H9 (cell line): ENCODE data around the gene CPNE7. TPM values are rescaled to one million over a fixed set of nuclear protein-coding genes. Genes with fewer than 3 reads are reported as not detected.

Experiments
- DNase-seq: peaks from one replicate; pipeline ENCODE4 v3.0.0-alpha.2; 2017
- H2AFZ ChIP-seq: one replicate; pipeline ENCODE4 v1.6.1; 2013; ENCODE audit warnings: mild to moderate bottlenecking, low read length, control low read depth, moderate library complexity
- H2AK5ac ChIP-seq: 2 replicates; pipeline ENCODE4 v1.6.1; 2013; ENCODE audit warnings: low read length, control low read depth, mixed read lengths; ENCODE audit not compliant: insufficient read length
- H2BK120ac ChIP-seq: one replicate; pipeline ENCODE4 v1.6.1; 2013; ENCODE audit warnings: low read depth, mild to moderate bottlenecking, low read length, control low read depth, inconsistent platforms; ENCODE audit not compliant: poor library complexity, severe bottlenecking
- H2BK12ac ChIP-seq: 2 replicates; pipeline ENCODE4 v1.6.1; 2013; ENCODE audit warnings: low read length, control low read depth, mixed read lengths, low read depth; ENCODE audit not compliant: insufficient read length
- H2BK15ac ChIP-seq: 2 replicates; pipeline ENCODE4 v1.6.1; 2013; ENCODE audit warnings: low read depth, low read length, control low read depth
- H2BK20ac ChIP-seq: one replicate; pipeline ENCODE4 v1.6.1; 2013; ENCODE audit warnings: low read depth, mild to moderate bottlenecking, low read length, control low read depth, inconsistent platforms; ENCODE audit not compliant: poor library complexity, severe bottlenecking
- H2BK5ac ChIP-seq: 2 replicates; pipeline ENCODE4 v1.6.1; 2013; ENCODE audit warnings: low read length, control low read depth, mixed read lengths; ENCODE audit not compliant: insufficient read length
- H3K14ac ChIP-seq: 2 replicates; pipeline ENCODE4 v1.6.1; 2013; ENCODE audit warnings: low read length, control low read depth; ENCODE audit not compliant: insufficient read depth
- H3K18ac ChIP-seq: 2 replicates; pipeline ENCODE4 v1.6.1; 2013; ENCODE audit warnings: low read depth, mild to moderate bottlenecking, mixed read lengths, low read length, control low read depth; ENCODE audit not compliant: insufficient read length
- H3K23ac ChIP-seq: 2 replicates; pipeline ENCODE4 v1.6.1; 2013; ENCODE audit warnings: low read length, control low read depth, mixed read lengths, low read depth; ENCODE audit not compliant: insufficient read length
- H3K23me2 ChIP-seq: 2 replicates; pipeline ENCODE4 v1.6.1; 2013; ENCODE audit warnings: low read depth, mild to moderate bottlenecking, mixed read lengths, low read length, control low read depth; ENCODE audit not compliant: insufficient read length, poor library complexity, severe bottlenecking
- H3K27ac ChIP-seq: 2 replicates; pipeline ENCODE4 v1.5.1; 2013; ENCODE audit warnings: low read length, control low read depth, mixed read lengths, low read depth; ENCODE audit not compliant: insufficient read length
- H3K27me3 ChIP-seq: 2 replicates; pipeline ENCODE4 v1.6.1; 2013; ENCODE audit warnings: low read length, control low read depth, inconsistent platforms; ENCODE audit not compliant: insufficient read depth
- H3K4ac ChIP-seq: 2 replicates; pipeline ENCODE4 v1.6.1; 2013; ENCODE audit warnings: low read depth, mild to moderate bottlenecking, control low read depth, inconsistent platforms, low read length, moderate library complexity
- H3K4me1 ChIP-seq: 2 replicates; pipeline ENCODE4 v1.6.1; 2013; ENCODE audit warnings: low read length, control low read depth, inconsistent platforms; ENCODE audit not compliant: insufficient read depth
- H3K4me2 ChIP-seq: 2 replicates; pipeline ENCODE4 v1.6.1; 2013; ENCODE audit warnings: low read length, control low read depth, mixed read lengths; ENCODE audit not compliant: insufficient read length, insufficient read depth
- H3K56ac ChIP-seq: 2 replicates; pipeline ENCODE4 v1.6.1; 2013; ENCODE audit warnings: low read depth, mild to moderate bottlenecking, mixed read lengths, low read length, control low read depth; ENCODE audit not compliant: insufficient read length
- H3K79me1 ChIP-seq: 2 replicates; pipeline ENCODE4 v1.6.1; 2013; ENCODE audit warnings: low read depth, mild to moderate bottlenecking, moderate library complexity, low read length, control low read depth, inconsistent platforms; ENCODE audit not compliant: insufficient read depth, poor library complexity, severe bottlenecking
- H3K79me2 ChIP-seq: 2 replicates; pipeline ENCODE4 v1.6.1; 2013; ENCODE audit warnings: low read length, control low read depth, inconsistent platforms; ENCODE audit not compliant: insufficient read depth
- H3K9ac ChIP-seq: 2 replicates; pipeline ENCODE4 v1.6.1; 2013; ENCODE audit warnings: low read length, control low read depth, mixed read lengths; ENCODE audit not compliant: insufficient read length; ENCODE audit errors: extremely low read depth
- H3K9me3 ChIP-seq: one replicate; pipeline ENCODE4 v1.6.1; 2013; ENCODE audit warnings: low read depth, low read length, inconsistent platforms; ENCODE audit not compliant: control insufficient read depth
- H3T11ph ChIP-seq: one replicate; pipeline ENCODE4 v1.6.1; 2013; ENCODE audit warnings: mild to moderate bottlenecking, low read length, control low read depth, inconsistent platforms
- H4K20me1 ChIP-seq: one replicate; pipeline ENCODE4 v1.6.1; 2013; ENCODE audit not compliant: control insufficient read depth, insufficient read length, insufficient read depth
- H4K5ac ChIP-seq: 2 replicates; pipeline ENCODE4 v1.6.1; 2013; ENCODE audit warnings: low read depth, mild to moderate bottlenecking, mixed read lengths, low read length, control low read depth; ENCODE audit not compliant: insufficient read length
- H4K8ac ChIP-seq: replicated peaks from 2 replicates; pipeline ENCODE4 v1.6.1; 2013; ENCODE audit warnings: low read length, control low read depth, mixed read lengths, low read depth; ENCODE audit not compliant: insufficient read length
- H4K91ac ChIP-seq: 2 replicates; pipeline ENCODE4 v1.6.1; 2013; ENCODE audit warnings: low read depth, mild to moderate bottlenecking, moderate library complexity, mixed read lengths, low read length, control low read depth; ENCODE audit not compliant: insufficient read length
- H3K27ac Mint-ChIP-seq, 3 experiments: 2 replicates in 2 of 3; 3 replicates in 1 of 3; pipeline ENCODE4 v1.8.0; 2020 to 2021; ENCODE audit warnings: mixed read lengths in 3 of 3, mild to moderate bottlenecking in 1 of 3, moderate library complexity in 1 of 3
- H3K27me3 Mint-ChIP-seq: 2 replicates; pipeline ENCODE4 v1.8.0; 2021; ENCODE audit warnings: low read depth, mild to moderate bottlenecking, moderate library complexity, mixed read lengths
- H3K36me3 Mint-ChIP-seq, 3 experiments: 2 replicates in 2 of 3; 3 replicates in 1 of 3; pipeline ENCODE4 v1.8.0; 2020 to 2021; ENCODE audit warnings: low read depth in 3 of 3, mixed read lengths in 3 of 3; ENCODE audit not compliant: insufficient read depth in 1 of 3
- H3K4me1 Mint-ChIP-seq, 2 experiments: 2 replicates each; pipeline ENCODE4 v1.8.0; 2020; ENCODE audit warnings: mixed read lengths in 2 of 2
- H3K4me3 Mint-ChIP-seq, 2 experiments: 2 replicates in 1 of 2; 3 replicates in 1 of 2; pipeline ENCODE4 v1.8.0; 2020 to 2021; ENCODE audit warnings: mild to moderate bottlenecking in 2 of 2, mixed read lengths in 2 of 2, moderate library complexity in 1 of 2
- H3K9me3 Mint-ChIP-seq, 2 experiments: 2 replicates in 1 of 2; 3 replicates in 1 of 2; pipeline ENCODE4 v1.8.0; 2020; ENCODE audit warnings: mild to moderate bottlenecking in 2 of 2, mixed read lengths in 2 of 2, moderate library complexity in 1 of 2
- WGBS: extraction: QIAGEN DNeasy Blood & Tissue Kit; methylation state at CpG from one replicate; pipeline ENCODE4 v1.1.7; 2013; ENCODE audit warnings: missing lambda C conversion rate, low lambda C conversion rate, mixed read lengths; ENCODE audit not compliant: insufficient read length; ENCODE audit errors: extremely low coverage; 5-methylcytosine and 5-hydroxymethylcytosine counted together
- total RNA-seq: library from RNA; stranded (reverse); gene quantifications from 2 replicates; pipeline ENCODE4 v1.2.1, GENCODE V29; 2021
- TF ChIP-seq, protein P1 (sequence below): fragments of 200-600 bp; sonication (generic); conservative IDR thresholded peaks from 3 replicates; pipeline ENCODE4 v1.8.0; 2021; ENCODE audit warnings: antibody characterized with exemption, mild to moderate bottlenecking

Gene CPNE7
- total RNA-seq, 1 experiment from 2014 or later, result 23.4 TPM

DNA sequence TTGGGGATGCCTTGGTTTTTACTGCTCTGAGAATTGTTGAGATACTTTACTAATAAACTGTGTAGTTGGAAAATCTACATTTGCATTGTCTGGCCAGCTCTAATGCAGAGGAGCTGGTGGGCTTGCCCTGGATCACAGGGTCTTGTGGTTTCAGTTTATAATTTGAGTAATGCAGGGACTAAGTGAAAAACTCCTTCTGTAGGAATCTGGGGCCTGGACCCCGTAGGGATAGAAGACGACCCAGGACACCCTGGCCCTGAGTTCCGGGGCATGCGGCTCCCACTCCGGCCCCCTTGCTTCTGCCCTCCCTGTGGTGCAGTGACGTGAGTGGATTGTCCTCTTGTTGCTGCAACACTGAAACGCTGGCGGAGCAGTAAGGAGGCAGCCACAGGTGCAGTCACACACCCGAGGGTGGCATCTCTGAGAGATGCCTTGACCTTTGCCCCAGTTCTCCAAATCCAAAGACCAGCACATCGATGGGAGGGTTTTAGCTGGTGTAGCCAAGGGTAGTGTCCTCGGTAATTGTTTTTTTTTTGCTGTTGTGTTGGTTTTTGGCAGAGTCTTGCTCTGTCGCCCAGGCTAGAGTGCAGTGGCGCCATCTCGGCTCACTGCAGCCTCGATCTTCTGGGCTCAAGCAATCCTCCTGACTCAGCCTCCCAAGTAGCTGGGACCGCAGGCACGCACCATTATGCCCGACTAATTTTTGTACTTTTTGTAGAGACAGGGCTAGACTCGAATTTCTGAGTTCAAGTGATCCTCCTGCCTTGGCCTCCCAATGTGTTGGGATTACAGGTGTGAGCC lies 17.7 kb upstream of the CPNE7 start:
- Mint-ChIP-seq H3K27me3 (no peaks in the 10 kb centered on the region; the same call in 1 of the 2 replicates), H3K36me3 (peaks cover 21 to 58% (median 53%) of the 10 kb centered on the region in 3 experiments), H3K4me1 (peaks cover 16 to 20% of the 10 kb centered on the region in 2 experiments), H3K4me3 (peak overlapping the region in 1 of 2 experiments; percentile 50; a peak in 2 of 5 replicates), H3K9me3 (no peaks in the 10 kb centered on the region; a peak in 1 of 5 replicates), H3K27ac (peak overlapping the region in 1 of 3 experiments; percentile 21; a peak in 2 of 7 replicates)
- peaks cover 13% of the 10 kb centered on the region for H3K23me2 ChIP-seq
- peaks cover 6% of the 10 kb centered on the region for H3K79me1 ChIP-seq
- H3K27ac ChIP-seq, result no peak overlapping the region
- H2BK15ac ChIP-seq, result no peak overlapping the region
- H3K23ac ChIP-seq, result no peak overlapping the region
- no peak overlapping the region for H3K14ac ChIP-seq
- no peak overlapping the region for H2AK5ac ChIP-seq
- H4K5ac ChIP-seq, result no peak overlapping the region
- H3K4me2 ChIP-seq, result no peak overlapping the region
- H4K8ac ChIP-seq, result no peak overlapping the region
- no peak overlapping the region for H2BK12ac ChIP-seq
- H3K79me2 ChIP-seq, result peaks cover 10% of the 10 kb centered on the region; the same call in 1 of the 2 replicates
- H3T11ph ChIP-seq, result no peak overlapping the region
- H2AFZ ChIP-seq, result no peak overlapping the region
- H2BK5ac ChIP-seq, result no peak overlapping the region
- H3K18ac ChIP-seq, result no peak overlapping the region
- no peak overlapping the region for H3K4ac ChIP-seq
- WGBS, result no CpG with 5 or more reads among the region's 19 CpGs
- H3K27me3 ChIP-seq, result no peaks in the 10 kb centered on the region
- no peak for DNase-seq
- no peak overlapping the region for H2BK120ac ChIP-seq
- H3K56ac ChIP-seq, result no peak overlapping the region
- no peak overlapping the region for H2BK20ac ChIP-seq
- H3K9me3 ChIP-seq, result no peaks in the 10 kb centered on the region
- TF ChIP-seq, protein P1, sequence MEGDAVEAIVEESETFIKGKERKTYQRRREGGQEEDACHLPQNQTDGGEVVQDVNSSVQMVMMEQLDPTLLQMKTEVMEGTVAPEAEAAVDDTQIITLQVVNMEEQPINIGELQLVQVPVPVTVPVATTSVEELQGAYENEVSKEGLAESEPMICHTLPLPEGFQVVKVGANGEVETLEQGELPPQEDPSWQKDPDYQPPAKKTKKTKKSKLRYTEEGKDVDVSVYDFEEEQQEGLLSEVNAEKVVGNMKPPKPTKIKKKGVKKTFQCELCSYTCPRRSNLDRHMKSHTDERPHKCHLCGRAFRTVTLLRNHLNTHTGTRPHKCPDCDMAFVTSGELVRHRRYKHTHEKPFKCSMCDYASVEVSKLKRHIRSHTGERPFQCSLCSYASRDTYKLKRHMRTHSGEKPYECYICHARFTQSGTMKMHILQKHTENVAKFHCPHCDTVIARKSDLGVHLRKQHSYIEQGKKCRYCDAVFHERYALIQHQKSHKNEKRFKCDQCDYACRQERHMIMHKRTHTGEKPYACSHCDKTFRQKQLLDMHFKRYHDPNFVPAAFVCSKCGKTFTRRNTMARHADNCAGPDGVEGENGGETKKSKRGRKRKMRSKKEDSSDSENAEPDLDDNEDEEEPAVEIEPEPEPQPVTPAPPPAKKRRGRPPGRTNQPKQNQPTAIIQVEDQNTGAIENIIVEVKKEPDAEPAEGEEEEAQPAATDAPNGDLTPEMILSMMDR, result 0 out of 3 replicates have a peak, but pooled peaks have one; percentile 4
- H3K9ac ChIP-seq, result no peak overlapping the region
- no peak overlapping the region for H4K91ac ChIP-seq
- peaks cover 4% of the 10 kb centered on the region for H4K20me1 ChIP-seq
- H3K4me1 ChIP-seq, result no peaks in the 10 kb centered on the region; the same call in 1 of the 2 replicates
